ENCODE results near the gene ANKRD31. TPM values are rescaled to one million over a fixed set of nuclear protein-coding genes. Genes with fewer than 3 reads are reported as not detected.

ANKRD31 gene
- total RNA-seq, 1 donor from 2014 or later: 0.12 TPM

GRCh38 chr5:75023368-75024159, 213.1 kb downstream of the ANKRD31 start:
- no peak overlapping the region for H3K4me3 ChIP-seq (ENCODE audit: low read depth, low read length)
- TF ChIP-seq CTCF (conservative IDR thresholded peaks at IDR 0.05; ENCODE audit: low read depth, low read length): no peak
- DNase-seq (ENCODE audit: low read depth): no peak

- no peak overlapping the region for H3K4me3 ChIP-seq (ENCODE audit: low read depth, low read length)
- no peak for DNase-seq (ENCODE audit: low read depth)
- no peak for TF ChIP-seq CTCF (conservative IDR thresholded peaks at IDR 0.05; ENCODE audit: low read depth, low read length)
These were observed 214.9 kb downstream of the ANKRD31 start for GRCh38 chr5:75021800-75022199.

- no peak for DNase-seq (ENCODE audit: low read depth)
- no peak overlapping the region for H3K4me3 ChIP-seq (ENCODE audit: low read depth, low read length)
- no peak for TF ChIP-seq CTCF (conservative IDR thresholded peaks at IDR 0.05; ENCODE audit: low read depth, low read length)
These were observed 215.5 kb downstream of the ANKRD31 start for GRCh38 chr5:75021219-75021618.

GRCh38 chr5:75020016-75020656, 216.5 kb downstream of the ANKRD31 start:
- no peak overlapping the region for H3K4me3 ChIP-seq (ENCODE audit: low read depth, low read length)
- DNase-seq (ENCODE audit: low read depth): no peak
- TF ChIP-seq CTCF (conservative IDR thresholded peaks at IDR 0.05; ENCODE audit: low read depth, low read length): no peak

GRCh38 chr5:75018805-75019587, 217.7 kb downstream of the ANKRD31 start:
- TF ChIP-seq CTCF (conservative IDR thresholded peaks at IDR 0.05; ENCODE audit: low read depth, low read length): no peak
- DNase-seq (ENCODE audit: low read depth): no peak
- no peak overlapping the region for H3K4me3 ChIP-seq (ENCODE audit: low read depth, low read length)

Other genes starting within 250 kb of the ANKRD31 start
- 2.3 and 2.7 TPM in 2 replicates for gene GCNT4, start 184.3 kb downstream of the ANKRD31 start, total RNA-seq
- gene HMGCR, start 100.3 kb upstream of the ANKRD31 start, total RNA-seq: 43.9 and 90.4 TPM in 2 replicates